Mesenchymal stem cell (in vitro differentiated cells and primary cell): ENCODE data around the gene BAZ2B.

ENCODE experiments used
- DNase-seq: peaks from one replicate; pipeline ENCODE4 v3.0.0-alpha.2; 2013
- H2AFZ ChIP-seq: one replicate; pipeline ENCODE4 v1.6.1; 2013; ENCODE audit warnings: low read depth, mild to moderate bottlenecking, control low read depth, inconsistent platforms, low read length, moderate library complexity
- H2AK5ac ChIP-seq: 2 replicates; pipeline ENCODE4 v1.6.1; 2013; ENCODE audit warnings: low read length, moderate library complexity, mild to moderate bottlenecking, inconsistent platforms; ENCODE audit not compliant: severe bottlenecking
- H2BK120ac ChIP-seq: one replicate; pipeline ENCODE4 v1.6.1; 2013; ENCODE audit warnings: low read depth, mild to moderate bottlenecking, inconsistent platforms, low read length, moderate library complexity
- H2BK12ac ChIP-seq, 2 experiments: one replicate each; pipeline ENCODE4 v1.6.1; 2013; ENCODE audit warnings: inconsistent platforms in 2 of 2, low read length in 2 of 2, mild to moderate bottlenecking in 2 of 2, moderate library complexity in 2 of 2, control low read depth in 1 of 2
- H2BK15ac ChIP-seq: one replicate; pipeline ENCODE4 v1.6.1; 2013; ENCODE audit warnings: mild to moderate bottlenecking, low read depth, inconsistent platforms; ENCODE audit not compliant: poor library complexity, severe bottlenecking
- H2BK5ac ChIP-seq: 2 replicates; pipeline ENCODE4 v1.6.1; 2013; ENCODE audit warnings: low read depth, mild to moderate bottlenecking, low read length, control low read depth, inconsistent platforms; ENCODE audit not compliant: poor library complexity, severe bottlenecking
- H3K14ac ChIP-seq, 2 experiments: one replicate each; pipeline ENCODE4 v1.6.1; 2013; ENCODE audit warnings: inconsistent platforms in 2 of 2, low read length in 2 of 2, control low read depth in 1 of 2, mild to moderate bottlenecking in 1 of 2, moderate library complexity in 1 of 2
- H3K18ac ChIP-seq, 2 experiments: one replicate each; pipeline ENCODE4 v1.6.1; 2013; ENCODE audit warnings: inconsistent platforms in 2 of 2, low read length in 2 of 2, control low read depth in 1 of 2, low read depth in 1 of 2, mild to moderate bottlenecking in 1 of 2
- H3K23ac ChIP-seq, 2 experiments: one replicate each; pipeline ENCODE4 v1.6.1; 2013; ENCODE audit warnings: inconsistent platforms in 2 of 2, low read length in 2 of 2, mild to moderate bottlenecking in 2 of 2, moderate library complexity in 2 of 2, control low read depth in 1 of 2
- H3K27ac ChIP-seq: 2 replicates; pipeline ENCODE4 v1.5.1; 2013; ENCODE audit warnings: mild to moderate bottlenecking, moderate library complexity, low read length, control low read depth, inconsistent platforms; ENCODE audit not compliant: poor library complexity, severe bottlenecking
- H3K27me3 ChIP-seq, 2 experiments: 2 replicates each; pipeline versions ENCODE4 v1.6.1 to v1.7.0; 2013; ENCODE audit warnings: low read length in 2 of 2, mild to moderate bottlenecking in 2 of 2, moderate library complexity in 2 of 2, control low read depth in 1 of 2, inconsistent platforms in 1 of 2; ENCODE audit not compliant: control insufficient read depth in 1 of 2, insufficient read depth in 1 of 2
- H3K36me3 ChIP-seq, 2 experiments: 2 replicates each; pipeline versions ENCODE4 v1.6.1 to v1.7.0; 2013; ENCODE audit warnings: low read length in 2 of 2, control low read depth in 1 of 2, inconsistent platforms in 1 of 2, low read depth in 1 of 2, mild to moderate bottlenecking in 1 of 2; ENCODE audit not compliant: insufficient read depth in 2 of 2, control insufficient read depth in 1 of 2
- H3K4ac ChIP-seq, 2 experiments: one replicate each; pipeline ENCODE4 v1.6.1; 2013; ENCODE audit warnings: inconsistent platforms in 2 of 2, low read length in 2 of 2, mild to moderate bottlenecking in 2 of 2, moderate library complexity in 2 of 2, control low read depth in 1 of 2, low read depth in 1 of 2
- H3K4me1 ChIP-seq: 2 replicates; pipeline ENCODE4 v1.6.1; 2013; ENCODE audit warnings: low read depth, low read length, control low read depth; ENCODE audit not compliant: control insufficient read depth, insufficient read depth
- H3K4me2 ChIP-seq: 2 replicates; pipeline ENCODE4 v1.6.1; 2013; ENCODE audit warnings: low read length, mild to moderate bottlenecking, inconsistent platforms; ENCODE audit not compliant: poor library complexity, severe bottlenecking
- H3K4me3 ChIP-seq, 2 experiments: 2 replicates each; pipeline versions ENCODE4 v1.5.1 to v1.7.0; 2013; ENCODE audit warnings: low read length in 2 of 2, mild to moderate bottlenecking in 2 of 2, control low read depth in 1 of 2, low read depth in 1 of 2; ENCODE audit not compliant: insufficient read depth in 1 of 2
- H3K79me1 ChIP-seq: replicated peaks from 2 replicates; pipeline ENCODE4 v1.6.1; 2013; ENCODE audit warnings: mild to moderate bottlenecking, control low read depth, low read length, inconsistent platforms; ENCODE audit not compliant: poor library complexity, severe bottlenecking
- H3K9ac ChIP-seq: 2 replicates; pipeline ENCODE4 v1.7.0; 2013; ENCODE audit warnings: mild to moderate bottlenecking, low read length, moderate library complexity
- H3K9me3 ChIP-seq: 2 replicates; pipeline ENCODE4 v1.7.0; 2013; ENCODE audit warnings: mild to moderate bottlenecking, low read length; ENCODE audit not compliant: control insufficient read depth
- H4K8ac ChIP-seq: one replicate; pipeline ENCODE4 v1.6.1; 2013; ENCODE audit warnings: inconsistent platforms, mild to moderate bottlenecking, low read length, moderate library complexity
- H4K91ac ChIP-seq: one replicate; pipeline ENCODE4 v1.6.1; 2013; ENCODE audit warnings: mild to moderate bottlenecking, low read length, inconsistent platforms
- WGBS: methylation state at CpG from one replicate; pipeline ENCODE4 v1.1.7; 2013; ENCODE audit warnings: mixed read lengths; 5-methylcytosine and 5-hydroxymethylcytosine counted together

Gene BAZ2B

GRCh38 chr2:159438720-159439353 is 177.5 kb downstream of the BAZ2B start:
- Histone ChIP-seq H3K27ac (no peak overlapping the region), H3K4me3 (no peak overlapping the region), H2BK5ac (no peak overlapping the region), H2BK15ac (no peak overlapping the region), H2BK120ac (no peak overlapping the region), H2AK5ac (no peak overlapping the region), H3K9ac (no peak overlapping the region), H2BK12ac (no peak overlapping the region), H3K4ac (no peak overlapping the region), H3K23ac (no peak overlapping the region), H4K8ac (no peak overlapping the region), H3K9me3 (no peaks in the 10 kb centered on the region), H3K79me1 (no peaks in the 10 kb centered on the region), H3K36me3 (peaks cover 0 to 56% of the 10 kb centered on the region in 2 experiments), H3K4me1 (no peaks in the 10 kb centered on the region), H3K4me2 (no peak overlapping the region), H4K91ac (no peak overlapping the region), H3K18ac (no peak overlapping the region), H2AFZ (no peak overlapping the region), H3K27me3 (no peaks in the 10 kb centered on the region), H3K14ac (no peak overlapping the region)
- WGBS = no CpG with 5 or more reads among the region's 5 CpGs
- DNase-seq = no peak

- Histone ChIP-seq H3K4me2 (no peak overlapping the region), H4K8ac (no peak overlapping the region), H2AK5ac (no peak overlapping the region), H3K4me3 (no peak overlapping the region), H3K9ac (no peak overlapping the region), H2AFZ (no peak overlapping the region), H3K23ac (no peak overlapping the region), H2BK5ac (no peak overlapping the region), H3K36me3 (peaks cover 0 to 55% of the 10 kb centered on the region in 2 experiments), H3K79me1 (no peaks in the 10 kb centered on the region), H3K27me3 (no peaks in the 10 kb centered on the region), H4K91ac (no peak overlapping the region), H3K27ac (no peak overlapping the region), H3K4ac (no peak overlapping the region), H3K4me1 (no peaks in the 10 kb centered on the region), H3K9me3 (no peaks in the 10 kb centered on the region), H2BK15ac (no peak overlapping the region), H2BK120ac (no peak overlapping the region), H2BK12ac (no peak overlapping the region), H3K18ac (no peak overlapping the region), H3K14ac (no peak overlapping the region)
- no peak for DNase-seq
- WGBS = 93% methylated on average over 2 of the region's 3 CpGs
These were observed 178.1 kb downstream of the BAZ2B start for GRCh38 chr2:159438284-159438683.

- no peak for DNase-seq
- Histone ChIP-seq H3K18ac (no peak overlapping the region), H3K9ac (no peak overlapping the region), H3K9me3 (no peaks in the 10 kb centered on the region), H3K4ac (no peak overlapping the region), H3K27me3 (no peaks in the 10 kb centered on the region), H3K4me2 (no peak overlapping the region), H4K8ac (no peak overlapping the region), H2AK5ac (no peak overlapping the region), H2BK120ac (no peak overlapping the region), H3K79me1 (no peaks in the 10 kb centered on the region), H3K36me3 (peaks cover 2 to 66% of the 10 kb centered on the region in 2 experiments), H2BK15ac (no peak overlapping the region), H3K14ac (no peak overlapping the region), H3K4me3 (no peak overlapping the region), H4K91ac (no peak overlapping the region), H2BK12ac (no peak overlapping the region), H3K27ac (no peak overlapping the region), H3K4me1 (no peaks in the 10 kb centered on the region), H2AFZ (no peak overlapping the region), H2BK5ac (no peak overlapping the region), H3K23ac (no peak overlapping the region)
- WGBS = no CpG with 5 or more reads among the region's 1 CpG
These were observed 183.7 kb downstream of the BAZ2B start for GRCh38 chr2:159432610-159433009.

- H3K14ac ChIP-seq = no peak overlapping the region
- H3K18ac ChIP-seq = no peak overlapping the region
- H4K91ac ChIP-seq = no peak overlapping the region
- DNase-seq = no peak
- H3K9me3 ChIP-seq = peaks cover 4% of the 10 kb centered on the region
- H3K27ac ChIP-seq = no peak overlapping the region
- peaks cover 2% of the 10 kb centered on the region for H3K79me1 ChIP-seq
- no peak overlapping the region for H3K9ac ChIP-seq
- no peak overlapping the region for H3K23ac ChIP-seq
- 100% methylated on average over 2 of the region's 2 CpGs for WGBS
- H3K4me1 ChIP-seq = no peaks in the 10 kb centered on the region
- no peak overlapping the region for H4K8ac ChIP-seq
- no peak overlapping the region for H2BK12ac ChIP-seq
- H2AFZ ChIP-seq = no peak overlapping the region
- H3K36me3 ChIP-seq = peaks cover 8 to 68% of the 10 kb centered on the region in 2 experiments
- no peak overlapping the region for H3K4ac ChIP-seq
- H2BK120ac ChIP-seq = no peak overlapping the region
- no peak overlapping the region for H3K4me3 ChIP-seq
- no peak overlapping the region for H2BK5ac ChIP-seq
- H3K27me3 ChIP-seq = no peaks in the 10 kb centered on the region
- no peak overlapping the region for H2AK5ac ChIP-seq
- H3K4me2 ChIP-seq = no peak overlapping the region
- no peak overlapping the region for H2BK15ac ChIP-seq
These were observed 189.3 kb downstream of the BAZ2B start for GRCh38 chr2:159427048-159427447.
